ENCODE data around the gene NEK5.

DNA sequence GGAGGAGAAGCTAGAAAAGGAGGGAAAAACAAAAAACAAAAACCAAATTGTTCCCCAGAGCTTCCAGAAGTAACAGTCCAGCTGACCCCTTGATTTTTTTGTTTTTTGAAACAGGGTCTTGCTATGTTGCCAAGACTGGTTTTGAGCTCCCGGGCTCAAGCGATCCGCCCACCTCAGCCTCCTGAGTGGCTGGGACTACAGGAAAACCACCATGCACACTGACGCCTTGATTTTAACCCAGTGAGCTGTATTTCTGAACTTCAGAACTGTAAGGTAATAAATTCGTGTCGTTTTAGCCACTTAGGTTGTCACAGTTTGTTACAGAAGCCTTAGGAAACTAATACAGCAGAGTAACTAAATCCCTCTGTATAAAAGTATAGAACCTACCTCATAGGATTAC, 31.6 kb upstream of the NEK5 start:
- TF ChIP-seq, protein P1, sequence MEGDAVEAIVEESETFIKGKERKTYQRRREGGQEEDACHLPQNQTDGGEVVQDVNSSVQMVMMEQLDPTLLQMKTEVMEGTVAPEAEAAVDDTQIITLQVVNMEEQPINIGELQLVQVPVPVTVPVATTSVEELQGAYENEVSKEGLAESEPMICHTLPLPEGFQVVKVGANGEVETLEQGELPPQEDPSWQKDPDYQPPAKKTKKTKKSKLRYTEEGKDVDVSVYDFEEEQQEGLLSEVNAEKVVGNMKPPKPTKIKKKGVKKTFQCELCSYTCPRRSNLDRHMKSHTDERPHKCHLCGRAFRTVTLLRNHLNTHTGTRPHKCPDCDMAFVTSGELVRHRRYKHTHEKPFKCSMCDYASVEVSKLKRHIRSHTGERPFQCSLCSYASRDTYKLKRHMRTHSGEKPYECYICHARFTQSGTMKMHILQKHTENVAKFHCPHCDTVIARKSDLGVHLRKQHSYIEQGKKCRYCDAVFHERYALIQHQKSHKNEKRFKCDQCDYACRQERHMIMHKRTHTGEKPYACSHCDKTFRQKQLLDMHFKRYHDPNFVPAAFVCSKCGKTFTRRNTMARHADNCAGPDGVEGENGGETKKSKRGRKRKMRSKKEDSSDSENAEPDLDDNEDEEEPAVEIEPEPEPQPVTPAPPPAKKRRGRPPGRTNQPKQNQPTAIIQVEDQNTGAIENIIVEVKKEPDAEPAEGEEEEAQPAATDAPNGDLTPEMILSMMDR (IDR thresholded peaks at IDR 0.05), result no peak
- TF ChIP-seq POLR2A (IDR thresholded peaks at IDR 0.05), result no peak
